Keratinocyte (primary cell): Measurements from ENCODE around the gene RAB8B. TPM values are rescaled to one million over a fixed set of nuclear protein-coding genes. Genes with fewer than 3 reads are reported as not detected.

Source experiments
- DNase-seq: peaks from one replicate; pipeline ENCODE4 v3.0.0-alpha.2; 2011; ENCODE audit warnings: low read depth, missing footprints, low spot score
- FAIRE-seq: peaks from 2 replicates; lab custom pipeline; 2011; peaks lifted over from hg19 to GRCh38; lab: Jason Lieb, UNC
- H2AFZ ChIP-seq: 2 replicates; pipeline ENCODE4 v1.6.0; 2012; ENCODE audit warnings: low read length, control low read depth, inconsistent platforms; ENCODE audit not compliant: control insufficient read depth
- H3K27ac ChIP-seq: 2 replicates; pipeline ENCODE4 v1.5.1; 2011; ENCODE audit warnings: low read length; ENCODE audit not compliant: control insufficient read depth, insufficient read depth
- H3K27me3 ChIP-seq: 3 replicates; pipeline ENCODE4 v1.6.0; 2011; ENCODE audit warnings: low read length; ENCODE audit not compliant: control insufficient read depth, insufficient read depth; ENCODE audit errors: extremely low read depth
- H3K36me3 ChIP-seq, 2 experiments: 2 replicates in 1 of 2; 3 replicates in 1 of 2; pipeline ENCODE4 v1.5.1; 2011; ENCODE audit warnings: low read length in 2 of 2, mild to moderate bottlenecking in 1 of 2; ENCODE audit not compliant: control insufficient read depth in 2 of 2, insufficient read depth in 2 of 2; ENCODE audit errors: extremely low read depth in 1 of 2
- H3K4me1 ChIP-seq: 3 replicates; pipeline ENCODE4 v1.5.1; 2011; ENCODE audit warnings: low read length; ENCODE audit not compliant: control insufficient read depth, insufficient read depth; ENCODE audit errors: extremely low read depth
- H3K4me2 ChIP-seq: 3 replicates; pipeline ENCODE4 v1.6.0; 2011; ENCODE audit warnings: low read depth, low read length; ENCODE audit not compliant: control insufficient read depth, insufficient read depth; ENCODE audit errors: extremely low read depth
- H3K4me3 ChIP-seq, 3 experiments: fragments of 200-600 bp in 1 of 3; sonication (generic) in 1 of 3; 2 replicates in 2 of 3; 3 replicates in 1 of 3; pipeline ENCODE4 v1.5.1; 2011 to 2016; ENCODE audit warnings: low read length in 3 of 3, mild to moderate bottlenecking in 3 of 3, control low read depth in 2 of 3, inconsistent platforms in 1 of 3, low read depth in 1 of 3, mixed read lengths in 1 of 3, mixed run types in 1 of 3, moderate library complexity in 1 of 3; ENCODE audit not compliant: control insufficient read depth in 2 of 3, insufficient read depth in 2 of 3; ENCODE audit errors: extremely low read depth in 1 of 3
- H3K79me2 ChIP-seq: 2 replicates; pipeline ENCODE4 v1.6.0; 2012; ENCODE audit warnings: low read length; ENCODE audit not compliant: control insufficient read depth, insufficient read depth
- H3K9ac ChIP-seq: 3 replicates; pipeline ENCODE4 v1.6.0; 2011; ENCODE audit warnings: low read length; ENCODE audit not compliant: control insufficient read depth, insufficient read depth; ENCODE audit errors: extremely low read depth
- H3K9me1 ChIP-seq: 3 replicates; pipeline ENCODE4 v1.6.0; 2011; ENCODE audit warnings: low read length; ENCODE audit not compliant: control insufficient read depth, insufficient read depth; ENCODE audit errors: extremely low read depth
- H3K9me3 ChIP-seq: 2 replicates; pipeline ENCODE4 v1.5.1; 2012; ENCODE audit warnings: low read depth, low read length; ENCODE audit not compliant: control insufficient read depth
- H4K20me1 ChIP-seq: 3 replicates; pipeline ENCODE4 v1.6.0; 2011; ENCODE audit warnings: low read length; ENCODE audit not compliant: control insufficient read depth, insufficient read depth; ENCODE audit errors: extremely low read depth
- EZH2 ChIP-seq: IDR thresholded peaks from one replicate; pipeline ENCODE4 v1.6.1; 2012; ENCODE audit warnings: inconsistent platforms, mild to moderate bottlenecking, low read length, moderate library complexity
- dilution Hi-C: fragments of 300-500 bp; cut with MboI; formaldehyde crosslinking; loops from one replicate; pipeline ENCODE4 v1.7.0; 2020; ENCODE audit warnings: low sequenced_read_pairs; ENCODE audit not compliant: extremely low pct_ligation_motif_present
- polyA plus RNA-seq, 5 experiments: library from polyadenylated mRNA; depleted of rRNA in 3 of 5; stranded (reverse) in 3 of 5; stranded (forward) in 1 of 5; unstranded in 1 of 5; fragments of >200 nt; gene quantifications; 1 replicate in 1 of 5; 2 replicates in 3 of 5; 3 replicates in 1 of 5; pipeline versions ENCODE4 v1.2.1 to v1.2.3, GENCODE V29; 2011 to 2012; ENCODE audit warnings: missing spikeins in 2 of 5, low read depth in 1 of 5, low replicate concordance in 1 of 5
- TF ChIP-seq, protein P1 (sequence below), 3 experiments: IDR thresholded peaks in 1 of 3; conservative IDR thresholded peaks in 1 of 3; optimal IDR thresholded peaks in 1 of 3; 2 replicates in 2 of 3; 3 replicates in 1 of 3; pipeline versions ENCODE3 to v1.5.1; 2011; ENCODE audit warnings: low read length in 3 of 3, mild to moderate bottlenecking in 3 of 3, moderate library complexity in 2 of 3, control low read depth in 1 of 3, inconsistent platforms in 1 of 3; ENCODE audit not compliant: insufficient read depth in 2 of 3; ENCODE audit errors: extremely low read depth in 1 of 3

RAB8B gene
- polyA plus RNA-seq, 1 donor (not counting 4 experiments of a cell fraction or from before 2014, with no cell fraction given): 31.2 TPM

DNA sequence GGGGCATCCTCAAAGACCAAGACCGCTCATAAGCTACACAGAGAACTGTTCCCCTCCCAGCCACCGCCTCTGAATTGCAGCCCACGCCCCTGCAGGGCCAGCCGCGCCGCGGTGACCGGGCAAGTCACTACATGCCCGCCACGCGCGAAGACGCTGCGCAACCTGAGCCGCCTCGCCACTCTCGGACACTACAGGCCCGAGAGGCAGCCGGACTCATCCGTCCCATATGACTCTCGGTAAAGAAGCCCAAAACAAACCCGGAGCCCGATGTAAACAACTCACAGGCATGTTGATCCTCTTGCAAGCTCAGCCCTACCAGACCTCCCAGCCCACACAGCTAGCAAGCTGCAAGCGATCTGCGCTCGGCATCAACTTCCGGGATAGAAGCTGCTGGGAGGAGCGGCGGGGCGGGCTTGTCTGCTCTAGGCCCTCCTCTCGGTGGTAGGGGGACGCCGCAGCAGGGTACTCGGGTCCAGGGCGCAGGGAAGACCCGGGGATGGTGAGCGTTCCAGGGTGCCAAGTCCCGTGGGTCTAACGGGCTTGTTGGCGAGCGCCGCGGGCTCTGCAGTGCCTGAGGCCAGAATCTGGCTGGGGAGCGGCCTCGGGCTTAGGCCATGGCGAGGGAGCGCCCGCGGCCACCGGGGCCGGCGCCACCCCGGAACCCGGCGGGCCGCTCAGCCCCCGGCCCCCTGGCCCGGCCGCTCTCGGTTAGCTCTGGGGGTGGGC, 32.1 kb upstream of the RAB8B start, which contains the start of gene RPS27L:
Gene RPS27L, minus strand, starts transcription at position 360 of the 726 bp plus-strand sequence. Its CDS starts 72 bp downstream, at position 288.
- H3K9me3 ChIP-seq: no peaks in the 10 kb centered on the region
- TF ChIP-seq, protein P1, sequence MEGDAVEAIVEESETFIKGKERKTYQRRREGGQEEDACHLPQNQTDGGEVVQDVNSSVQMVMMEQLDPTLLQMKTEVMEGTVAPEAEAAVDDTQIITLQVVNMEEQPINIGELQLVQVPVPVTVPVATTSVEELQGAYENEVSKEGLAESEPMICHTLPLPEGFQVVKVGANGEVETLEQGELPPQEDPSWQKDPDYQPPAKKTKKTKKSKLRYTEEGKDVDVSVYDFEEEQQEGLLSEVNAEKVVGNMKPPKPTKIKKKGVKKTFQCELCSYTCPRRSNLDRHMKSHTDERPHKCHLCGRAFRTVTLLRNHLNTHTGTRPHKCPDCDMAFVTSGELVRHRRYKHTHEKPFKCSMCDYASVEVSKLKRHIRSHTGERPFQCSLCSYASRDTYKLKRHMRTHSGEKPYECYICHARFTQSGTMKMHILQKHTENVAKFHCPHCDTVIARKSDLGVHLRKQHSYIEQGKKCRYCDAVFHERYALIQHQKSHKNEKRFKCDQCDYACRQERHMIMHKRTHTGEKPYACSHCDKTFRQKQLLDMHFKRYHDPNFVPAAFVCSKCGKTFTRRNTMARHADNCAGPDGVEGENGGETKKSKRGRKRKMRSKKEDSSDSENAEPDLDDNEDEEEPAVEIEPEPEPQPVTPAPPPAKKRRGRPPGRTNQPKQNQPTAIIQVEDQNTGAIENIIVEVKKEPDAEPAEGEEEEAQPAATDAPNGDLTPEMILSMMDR (optimal IDR thresholded peaks at IDR 0.05 in 1 of 3, IDR thresholded peaks at IDR 0.05 in 1 of 3, conservative IDR thresholded peaks at IDR 0.05 in 1 of 3; ENCODE audit: extremely low read depth in 1 of 3, insufficient read depth in 2 of 3, low read length in 3 of 3): no peak
- TF ChIP-seq EZH2: no peak
- H3K4me3 ChIP-seq: peak within 1 kb of the TSS; percentile 74 to 80 (median 79)
- peaks cover 0 to 1% of the 10 kb centered on the region in 2 experiments for H3K36me3 ChIP-seq
- H3K79me2 ChIP-seq: peaks cover 12% of the 10 kb centered on the region
- no peaks in the 10 kb centered on the region for H4K20me1 ChIP-seq
- no peaks in the 10 kb centered on the region for H3K27me3 ChIP-seq
- H3K9me1 ChIP-seq: no peaks in the 10 kb centered on the region
- H3K9ac ChIP-seq: peak within 1 kb of the TSS; percentile 91
- dilution Hi-C loops: no loop called here
- H2AFZ ChIP-seq: peak within 1 kb of the TSS; percentile 91
- H3K27ac ChIP-seq: peak within 1 kb of the TSS; percentile 83
- H3K4me1 ChIP-seq: peaks cover 9% of the 10 kb centered on the region
- peak within 1 kb of the TSS; percentile 92 for H3K4me2 ChIP-seq
- peak; percentile 17 for FAIRE-seq
- peak; percentile 66 for DNase-seq

DNA sequence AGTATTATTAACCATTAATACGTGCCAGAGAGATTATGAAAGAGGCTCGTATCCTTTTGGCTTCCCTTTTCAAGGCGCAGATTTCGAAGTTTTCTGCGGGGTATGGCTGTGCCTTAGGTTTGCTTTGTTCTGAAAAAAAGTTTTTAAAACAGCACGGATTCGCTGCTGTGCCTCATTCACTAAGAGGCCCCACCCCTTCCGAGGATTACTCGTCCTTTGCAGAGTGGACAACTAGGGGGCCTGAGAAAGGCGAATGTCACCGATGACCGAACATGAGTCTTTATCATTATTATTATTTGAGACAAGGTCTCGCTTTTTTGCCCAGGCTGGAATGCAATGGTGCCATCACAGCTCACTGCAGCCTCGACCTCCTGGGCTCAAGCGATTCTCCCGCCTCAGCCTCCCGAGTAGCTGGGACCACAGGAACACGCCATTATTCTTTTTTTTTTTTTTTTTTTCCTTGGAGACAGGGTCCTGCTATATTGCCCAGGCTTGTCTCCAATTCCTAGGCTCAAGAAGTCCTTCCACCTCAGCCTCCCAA, 31.4 kb upstream of the RAB8B start:
- Histone ChIP-seq H3K9me1 (no peaks in the 10 kb centered on the region), H3K27me3 (no peaks in the 10 kb centered on the region), H3K36me3 (peaks cover 0 to 1% of the 10 kb centered on the region in 2 experiments), H3K4me2 (peak overlapping the region; percentile 92), H4K20me1 (no peaks in the 10 kb centered on the region), H3K27ac (peak overlapping the region; percentile 83), H3K79me2 (peaks cover 12% of the 10 kb centered on the region), H3K9me3 (no peaks in the 10 kb centered on the region), H2AFZ (peak overlapping the region; percentile 91), H3K9ac (peak overlapping the region; percentile 91), H3K4me1 (peaks cover 9% of the 10 kb centered on the region), H3K4me3 (peak overlapping the region; percentile 74 to 80 (median 79))
- dilution Hi-C loops: no loop called here
- TF ChIP-seq EZH2: no peak
- TF ChIP-seq, protein P1 (optimal IDR thresholded peaks at IDR 0.05 in 1 of 3, IDR thresholded peaks at IDR 0.05 in 1 of 3, conservative IDR thresholded peaks at IDR 0.05 in 1 of 3; ENCODE audit: extremely low read depth in 1 of 3, insufficient read depth in 2 of 3, low read length in 3 of 3): no peak
- no peak for DNase-seq
- no peak for FAIRE-seq
